ENCODE measurements around the gene INPP5D. TPM values are rescaled to one million over a fixed set of nuclear protein-coding genes. Genes with fewer than 3 reads are reported as not detected.

The INPP5D gene
- total and polyA plus RNA-seq, 2 of the 13 experiments (the other 11 are each of a cell fraction or from before 2014, with no cell fraction given), result 16.7 to 18.0 TPM

DNA sequence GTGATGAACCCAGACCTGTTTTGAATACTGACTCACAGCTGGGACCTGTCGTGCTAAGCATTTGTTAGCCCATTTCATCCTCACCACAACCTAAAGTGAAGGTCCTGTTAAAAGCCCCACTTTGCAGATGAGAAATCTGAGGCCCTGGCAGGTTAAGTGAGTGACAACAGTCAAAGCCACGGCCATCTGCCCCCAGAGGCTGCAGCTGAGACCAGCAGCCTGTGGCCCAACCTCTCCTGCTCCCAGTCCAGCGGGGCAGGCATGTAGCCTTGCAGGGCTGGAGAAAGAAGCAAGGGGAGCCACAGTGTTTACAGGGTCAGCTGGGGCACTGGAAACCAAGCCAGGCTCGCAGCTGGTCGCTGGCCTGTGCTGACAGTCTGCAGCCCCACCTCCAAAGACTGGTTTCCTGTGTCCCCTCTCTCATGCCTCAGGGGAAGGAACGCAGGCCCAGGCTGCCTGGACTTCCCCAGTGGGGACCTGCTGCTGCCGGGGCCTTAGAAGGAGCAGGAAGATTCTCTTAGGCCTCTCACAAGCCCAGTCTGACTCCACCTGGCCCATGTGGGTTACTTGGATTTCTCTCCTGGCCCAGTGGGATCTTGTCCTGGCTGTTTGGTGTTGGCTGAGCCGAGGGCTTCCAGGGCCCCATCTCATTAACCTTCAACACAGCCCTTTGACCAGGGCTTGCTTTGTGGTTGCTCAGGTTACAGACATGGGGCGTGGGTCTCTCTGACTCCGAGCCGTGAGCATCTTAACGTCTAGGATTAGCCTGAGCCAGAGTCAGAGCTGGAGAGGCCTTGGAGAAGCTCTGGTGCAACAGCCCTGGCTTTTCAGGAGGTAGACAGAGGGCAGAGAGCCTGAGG is 1.7 kb downstream of the INPP5D start (continued):
- TF ChIP-seq NFKB2 (CRISPR knock-in tag; IDR thresholded peaks at IDR 0.05; ENCODE audit: borderline replicate concordance) (no peak; the same call in 1 of the 2 replicates), U2AF1 (optimal IDR thresholded peaks at IDR 0.05; ENCODE audit: low read depth, low read length) (peak; percentile 93), ZNF564 (CRISPR knock-in tag; IDR thresholded peaks at IDR 0.05) (peak; percentile 35; the same call in 1 of the 2 replicates), ZNF225 (CRISPR knock-in tag; IDR thresholded peaks at IDR 0.05) (no peak), ZBTB38 (CRISPR knock-in tag; IDR thresholded peaks at IDR 0.05) (peak; percentile 82), SATB2 (CRISPR knock-in tag; IDR thresholded peaks at IDR 0.05) (no peak), ZFY (CRISPR knock-in tag; IDR thresholded peaks at IDR 0.05) (peak; percentile 79), FOXP1 (IDR thresholded peaks at IDR 0.05) (no peak), FOXP1 (CRISPR knock-in tag; IDR thresholded peaks at IDR 0.05) (peak; percentile 67), SMAD3 (CRISPR knock-in tag; IDR thresholded peaks at IDR 0.05) (peak; percentile 65; the same call in 1 of the 2 replicates), NFATC3 (CRISPR knock-in tag; IDR thresholded peaks at IDR 0.05) (no peak; the same call in 1 of the 2 replicates), ZNF354B (CRISPR knock-in tag; IDR thresholded peaks at IDR 0.05) (no peak), NR2C2 (CRISPR knock-in tag; IDR thresholded peaks at IDR 0.05; ENCODE audit: borderline replicate concordance) (peak; percentile 67; the same call in 1 of the 2 replicates), FOXO1 (CRISPR knock-in tag; IDR thresholded peaks at IDR 0.05) (peak; percentile 84; the same call in 1 of the 2 replicates), CREM (IDR thresholded peaks at IDR 0.05) (peak; percentile 57), CREM (CRISPR knock-in tag; IDR thresholded peaks at IDR 0.05) (no peak), ZSCAN20 (CRISPR knock-in tag; IDR thresholded peaks at IDR 0.05; ENCODE audit: borderline replicate concordance) (peak; percentile 61; the same call in 1 of the 2 replicates)
- TF ChIP-seq, protein P1, sequence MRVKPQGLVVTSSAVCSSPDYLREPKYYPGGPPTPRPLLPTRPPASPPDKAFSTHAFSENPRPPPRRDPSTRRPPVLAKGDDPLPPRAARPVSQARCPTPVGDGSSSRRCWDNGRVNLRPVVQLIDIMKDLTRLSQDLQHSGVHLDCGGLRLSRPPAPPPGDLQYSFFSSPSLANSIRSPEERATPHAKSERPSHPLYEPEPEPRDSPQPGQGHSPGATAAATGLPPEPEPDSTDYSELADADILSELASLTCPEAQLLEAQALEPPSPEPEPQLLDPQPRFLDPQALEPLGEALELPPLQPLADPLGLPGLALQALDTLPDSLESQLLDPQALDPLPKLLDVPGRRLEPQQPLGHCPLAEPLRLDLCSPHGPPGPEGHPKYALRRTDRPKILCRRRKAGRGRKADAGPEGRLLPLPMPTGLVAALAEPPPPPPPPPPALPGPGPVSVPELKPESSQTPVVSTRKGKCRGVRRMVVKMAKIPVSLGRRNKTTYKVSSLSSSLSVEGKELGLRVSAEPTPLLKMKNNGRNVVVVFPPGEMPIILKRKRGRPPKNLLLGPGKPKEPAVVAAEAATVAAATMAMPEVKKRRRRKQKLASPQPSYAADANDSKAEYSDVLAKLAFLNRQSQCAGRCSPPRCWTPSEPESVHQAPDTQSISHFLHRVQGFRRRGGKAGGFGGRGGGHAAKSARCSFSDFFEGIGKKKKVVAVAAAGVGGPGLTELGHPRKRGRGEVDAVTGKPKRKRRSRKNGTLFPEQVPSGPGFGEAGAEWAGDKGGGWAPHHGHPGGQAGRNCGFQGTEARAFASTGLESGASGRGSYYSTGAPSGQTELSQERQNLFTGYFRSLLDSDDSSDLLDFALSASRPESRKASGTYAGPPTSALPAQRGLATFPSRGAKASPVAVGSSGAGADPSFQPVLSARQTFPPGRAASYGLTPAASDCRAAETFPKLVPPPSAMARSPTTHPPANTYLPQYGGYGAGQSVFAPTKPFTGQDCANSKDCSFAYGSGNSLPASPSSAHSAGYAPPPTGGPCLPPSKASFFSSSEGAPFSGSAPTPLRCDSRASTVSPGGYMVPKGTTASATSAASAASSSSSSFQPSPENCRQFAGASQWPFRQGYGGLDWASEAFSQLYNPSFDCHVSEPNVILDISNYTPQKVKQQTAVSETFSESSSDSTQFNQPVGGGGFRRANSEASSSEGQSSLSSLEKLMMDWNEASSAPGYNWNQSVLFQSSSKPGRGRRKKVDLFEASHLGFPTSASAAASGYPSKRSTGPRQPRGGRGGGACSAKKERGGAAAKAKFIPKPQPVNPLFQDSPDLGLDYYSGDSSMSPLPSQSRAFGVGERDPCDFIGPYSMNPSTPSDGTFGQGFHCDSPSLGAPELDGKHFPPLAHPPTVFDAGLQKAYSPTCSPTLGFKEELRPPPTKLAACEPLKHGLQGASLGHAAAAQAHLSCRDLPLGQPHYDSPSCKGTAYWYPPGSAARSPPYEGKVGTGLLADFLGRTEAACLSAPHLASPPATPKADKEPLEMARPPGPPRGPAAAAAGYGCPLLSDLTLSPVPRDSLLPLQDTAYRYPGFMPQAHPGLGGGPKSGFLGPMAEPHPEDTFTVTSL (CRISPR knock-in tag; IDR thresholded peaks at IDR 0.05; ENCODE audit: borderline replicate concordance), result no peak
- TF ChIP-seq, protein P2, sequence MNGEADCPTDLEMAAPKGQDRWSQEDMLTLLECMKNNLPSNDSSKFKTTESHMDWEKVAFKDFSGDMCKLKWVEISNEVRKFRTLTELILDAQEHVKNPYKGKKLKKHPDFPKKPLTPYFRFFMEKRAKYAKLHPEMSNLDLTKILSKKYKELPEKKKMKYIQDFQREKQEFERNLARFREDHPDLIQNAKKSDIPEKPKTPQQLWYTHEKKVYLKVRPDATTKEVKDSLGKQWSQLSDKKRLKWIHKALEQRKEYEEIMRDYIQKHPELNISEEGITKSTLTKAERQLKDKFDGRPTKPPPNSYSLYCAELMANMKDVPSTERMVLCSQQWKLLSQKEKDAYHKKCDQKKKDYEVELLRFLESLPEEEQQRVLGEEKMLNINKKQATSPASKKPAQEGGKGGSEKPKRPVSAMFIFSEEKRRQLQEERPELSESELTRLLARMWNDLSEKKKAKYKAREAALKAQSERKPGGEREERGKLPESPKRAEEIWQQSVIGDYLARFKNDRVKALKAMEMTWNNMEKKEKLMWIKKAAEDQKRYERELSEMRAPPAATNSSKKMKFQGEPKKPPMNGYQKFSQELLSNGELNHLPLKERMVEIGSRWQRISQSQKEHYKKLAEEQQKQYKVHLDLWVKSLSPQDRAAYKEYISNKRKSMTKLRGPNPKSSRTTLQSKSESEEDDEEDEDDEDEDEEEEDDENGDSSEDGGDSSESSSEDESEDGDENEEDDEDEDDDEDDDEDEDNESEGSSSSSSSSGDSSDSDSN (CRISPR knock-in tag; IDR thresholded peaks at IDR 0.05), result peak; percentile 95
- TF ChIP-seq, protein P3, sequence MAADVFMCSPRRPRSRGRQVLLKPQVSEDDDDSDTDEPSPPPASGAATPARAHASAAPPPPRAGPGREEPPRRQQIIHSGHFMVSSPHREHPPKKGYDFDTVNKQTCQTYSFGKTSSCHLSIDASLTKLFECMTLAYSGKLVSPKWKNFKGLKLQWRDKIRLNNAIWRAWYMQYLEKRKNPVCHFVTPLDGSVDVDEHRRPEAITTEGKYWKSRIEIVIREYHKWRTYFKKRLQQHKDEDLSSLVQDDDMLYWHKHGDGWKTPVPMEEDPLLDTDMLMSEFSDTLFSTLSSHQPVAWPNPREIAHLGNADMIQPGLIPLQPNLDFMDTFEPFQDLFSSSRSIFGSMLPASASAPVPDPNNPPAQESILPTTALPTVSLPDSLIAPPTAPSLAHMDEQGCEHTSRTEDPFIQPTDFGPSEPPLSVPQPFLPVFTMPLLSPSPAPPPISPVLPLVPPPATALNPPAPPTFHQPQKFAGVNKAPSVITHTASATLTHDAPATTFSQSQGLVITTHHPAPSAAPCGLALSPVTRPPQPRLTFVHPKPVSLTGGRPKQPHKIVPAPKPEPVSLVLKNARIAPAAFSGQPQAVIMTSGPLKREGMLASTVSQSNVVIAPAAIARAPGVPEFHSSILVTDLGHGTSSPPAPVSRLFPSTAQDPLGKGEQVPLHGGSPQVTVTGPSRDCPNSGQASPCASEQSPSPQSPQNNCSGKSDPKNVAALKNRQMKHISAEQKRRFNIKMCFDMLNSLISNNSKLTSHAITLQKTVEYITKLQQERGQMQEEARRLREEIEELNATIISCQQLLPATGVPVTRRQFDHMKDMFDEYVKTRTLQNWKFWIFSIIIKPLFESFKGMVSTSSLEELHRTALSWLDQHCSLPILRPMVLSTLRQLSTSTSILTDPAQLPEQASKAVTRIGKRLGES (CRISPR knock-in tag; IDR thresholded peaks at IDR 0.05; ENCODE audit: borderline replicate concordance), result no peak
